HG02763 (cell line): ENCODE results near the gene KERA.
"Not testable (repeated sequence)": the region's sequence is repeated elsewhere in the genome, so short reads cannot be mapped to it uniquely, and the experiment has no call there.

Experiments used
- ATAC-seq: cut with Tn5 transposase; IDR thresholded peaks from one replicate; pipeline ENCODE4 v1.9.1; 2021; ENCODE audit warnings: mild to moderate bottlenecking, moderate library complexity; ENCODE audit not compliant: unreplicated experiment

KERA gene, protein sequence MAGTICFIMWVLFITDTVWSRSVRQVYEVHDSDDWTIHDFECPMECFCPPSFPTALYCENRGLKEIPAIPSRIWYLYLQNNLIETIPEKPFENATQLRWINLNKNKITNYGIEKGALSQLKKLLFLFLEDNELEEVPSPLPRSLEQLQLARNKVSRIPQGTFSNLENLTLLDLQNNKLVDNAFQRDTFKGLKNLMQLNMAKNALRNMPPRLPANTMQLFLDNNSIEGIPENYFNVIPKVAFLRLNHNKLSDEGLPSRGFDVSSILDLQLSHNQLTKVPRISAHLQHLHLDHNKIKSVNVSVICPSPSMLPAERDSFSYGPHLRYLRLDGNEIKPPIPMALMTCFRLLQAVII

DNA sequence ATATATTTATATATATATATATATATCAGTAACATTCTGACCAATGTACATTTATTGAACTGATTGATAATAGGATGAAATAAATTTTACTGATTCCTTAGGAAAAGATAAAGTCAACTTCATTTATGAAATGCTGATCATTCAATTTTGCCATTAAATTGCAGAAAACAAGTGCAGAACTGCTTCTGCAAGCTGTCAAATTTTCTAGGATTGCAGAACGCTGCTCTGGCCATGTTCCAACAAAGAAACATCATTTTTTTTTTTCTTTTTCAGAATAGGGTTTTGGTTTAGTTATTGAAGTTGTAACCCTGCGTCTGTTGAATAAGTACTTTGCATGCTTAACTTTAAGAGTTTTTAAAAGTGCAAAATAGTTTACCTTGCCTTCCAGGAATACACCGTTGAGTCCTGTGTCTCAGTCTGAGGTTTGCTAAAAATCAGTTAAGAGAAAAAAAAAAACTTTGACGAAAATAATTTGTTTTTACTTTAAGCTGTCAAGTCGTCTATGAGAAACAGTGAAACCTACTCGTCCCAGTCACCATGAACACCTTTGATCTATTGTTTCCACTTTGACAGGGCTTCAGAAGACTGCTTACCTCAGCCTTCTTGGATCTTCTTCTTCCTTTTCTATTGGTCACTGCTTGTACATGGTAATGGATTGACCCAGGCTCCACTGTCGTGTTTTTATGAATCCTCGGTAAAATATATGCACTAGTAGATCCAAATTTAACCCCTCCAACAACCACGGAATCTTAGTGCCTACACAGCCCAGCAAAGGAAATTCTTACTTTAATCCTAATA is at the start of gene KERA:
Gene KERA (minus strand): TSS at position 657 of the 798 bp plus-strand sequence. CDS start 1,743 bp downstream, outside the sequence.
- no peak for ATAC-seq

DNA sequence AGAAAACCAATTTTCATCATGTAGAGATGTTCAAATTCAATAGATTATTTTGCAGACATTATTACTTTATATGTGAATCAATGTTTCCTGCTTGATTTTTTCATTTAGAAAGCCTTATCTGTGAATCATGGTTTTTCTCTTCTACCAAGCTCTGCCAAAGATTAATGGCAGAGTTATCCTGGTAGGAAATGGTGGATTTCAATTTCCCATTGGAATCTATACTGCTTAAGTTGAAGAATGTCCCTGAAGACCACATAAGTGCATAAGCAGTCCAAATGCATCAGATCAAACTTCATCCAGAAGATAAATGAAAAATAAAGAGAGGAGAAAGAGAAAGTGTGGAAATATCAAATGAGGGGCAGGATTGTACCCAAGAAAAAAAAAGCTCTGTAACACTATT is 48.5 kb upstream of the KERA start:
- no peak for ATAC-seq

DNA sequence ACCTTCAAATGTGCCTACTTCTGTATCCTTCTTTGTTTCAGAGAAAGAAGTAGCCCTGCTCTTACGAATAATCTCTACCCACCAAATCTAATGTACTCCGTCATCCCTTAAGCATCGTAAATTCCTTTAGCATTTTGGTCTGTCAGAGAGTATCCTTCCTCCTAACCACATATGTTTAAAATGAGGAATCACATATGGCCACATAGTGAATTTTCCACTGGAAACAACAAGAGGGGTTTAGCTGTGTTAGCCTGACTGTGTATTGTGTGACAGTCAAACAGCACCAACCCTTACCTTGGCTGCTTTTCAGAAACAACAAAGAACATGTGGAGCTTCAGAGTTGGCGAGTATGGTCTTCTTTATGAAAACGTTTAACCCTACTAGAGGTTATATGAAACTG is 48.0 kb upstream of the KERA start:
- no peak for ATAC-seq

DNA sequence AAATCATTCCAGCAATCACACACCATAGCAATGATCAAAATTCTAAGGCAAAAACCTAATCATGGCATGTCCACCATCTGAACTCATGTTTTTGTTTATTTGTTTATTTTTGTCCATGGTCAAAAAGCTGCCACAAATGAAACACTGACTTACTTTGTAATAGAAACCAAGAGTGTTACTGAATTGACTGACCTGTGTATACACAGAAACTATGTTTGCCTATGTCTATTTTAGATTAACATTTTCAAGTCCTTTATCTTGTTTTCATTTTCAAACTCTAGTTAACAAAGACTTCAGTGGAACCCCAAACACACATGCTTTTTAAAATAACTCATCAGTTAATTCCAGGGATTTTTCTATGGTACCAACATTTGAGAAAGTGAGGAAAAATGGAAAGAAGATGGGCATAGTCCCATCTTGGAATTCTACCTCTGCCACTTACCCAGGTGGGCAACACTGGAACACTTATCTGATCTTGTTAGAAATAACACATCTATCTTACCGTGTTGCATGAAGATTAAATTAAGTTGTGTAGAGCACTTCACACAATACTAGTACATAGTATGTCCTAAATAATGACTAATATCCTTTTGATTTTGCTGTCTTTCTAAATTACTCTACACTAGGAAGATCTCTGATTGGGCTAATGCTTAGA is 47.1 kb upstream of the KERA start:
- peak; percentile 71 for ATAC-seq

DNA sequence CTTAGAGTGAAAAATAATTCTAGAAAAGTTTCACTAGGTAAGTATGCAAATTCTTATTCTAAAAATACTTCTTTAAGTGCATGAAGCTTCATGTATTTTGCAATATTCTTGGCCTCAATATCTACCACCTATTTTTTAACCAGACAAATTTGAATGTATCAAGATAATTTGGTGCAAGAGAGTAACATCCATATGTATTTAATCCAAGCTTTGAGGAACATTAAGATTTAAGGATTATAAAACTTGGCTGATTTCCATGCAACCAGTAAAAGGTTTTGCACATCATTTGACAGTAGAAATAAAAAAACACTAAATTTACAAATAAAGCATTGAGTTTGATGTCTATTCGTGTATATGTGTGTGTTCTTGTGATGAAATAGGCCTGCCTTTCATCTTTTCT is 45.8 kb upstream of the KERA start:
- no peak for ATAC-seq

DNA sequence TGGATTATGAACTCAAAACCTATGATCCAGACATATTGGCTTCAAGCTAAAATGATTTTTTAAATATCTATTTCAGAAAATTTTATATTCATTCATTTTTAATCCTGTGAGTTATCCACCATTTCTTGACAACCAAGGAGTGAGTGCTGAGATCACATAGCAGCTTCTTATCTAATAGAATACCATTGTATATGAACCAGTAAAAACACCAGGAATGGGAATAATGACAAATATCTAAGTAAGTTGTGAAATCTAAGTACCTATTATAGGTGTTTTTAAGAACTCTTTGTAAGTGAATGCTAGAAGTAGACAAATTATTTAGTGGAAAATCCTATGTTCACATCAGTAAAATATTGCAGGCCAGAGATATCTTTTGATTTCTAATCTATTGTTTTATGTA is 45.3 kb upstream of the KERA start:
- no peak for ATAC-seq

DNA sequence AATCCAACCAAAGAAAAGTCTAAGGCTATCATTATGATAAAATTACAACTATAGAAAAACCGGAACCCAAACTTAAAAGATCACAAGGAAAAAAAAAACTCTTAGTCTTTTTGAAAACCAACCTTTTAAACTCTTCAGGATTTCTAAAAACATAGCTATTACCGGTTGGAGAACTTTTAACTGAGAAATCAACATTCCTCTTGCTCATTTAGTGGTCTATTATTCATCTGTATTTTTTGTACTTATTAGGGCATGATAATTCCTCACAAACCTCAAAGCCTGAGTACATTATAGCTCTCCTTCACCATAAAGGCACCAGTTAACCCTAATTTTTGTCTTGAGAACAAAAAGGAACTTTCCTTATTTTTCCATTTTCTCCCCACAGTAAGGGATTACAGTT is 43.1 kb upstream of the KERA start:
- no peak for ATAC-seq

DNA sequence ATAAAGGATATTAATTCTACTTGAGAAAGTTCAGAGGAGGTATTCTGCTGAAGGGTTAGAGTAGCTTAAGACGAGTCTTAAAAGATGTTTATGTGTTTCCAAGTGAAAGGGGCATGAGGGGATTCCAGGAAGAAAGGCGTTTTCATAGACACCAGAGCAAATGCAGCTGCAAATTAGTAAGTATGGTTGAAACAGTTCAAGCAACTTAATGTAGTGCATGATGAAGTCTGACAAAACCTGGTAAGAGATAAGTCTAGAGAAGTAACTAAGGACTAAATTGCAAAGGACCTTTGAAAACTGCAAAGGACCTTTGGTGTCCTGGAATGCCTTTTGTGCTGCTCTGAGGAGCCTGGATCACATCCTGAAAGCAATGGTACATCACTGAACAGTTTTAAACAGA is 42.0 kb upstream of the KERA start:
- ATAC-seq: no peak

DNA sequence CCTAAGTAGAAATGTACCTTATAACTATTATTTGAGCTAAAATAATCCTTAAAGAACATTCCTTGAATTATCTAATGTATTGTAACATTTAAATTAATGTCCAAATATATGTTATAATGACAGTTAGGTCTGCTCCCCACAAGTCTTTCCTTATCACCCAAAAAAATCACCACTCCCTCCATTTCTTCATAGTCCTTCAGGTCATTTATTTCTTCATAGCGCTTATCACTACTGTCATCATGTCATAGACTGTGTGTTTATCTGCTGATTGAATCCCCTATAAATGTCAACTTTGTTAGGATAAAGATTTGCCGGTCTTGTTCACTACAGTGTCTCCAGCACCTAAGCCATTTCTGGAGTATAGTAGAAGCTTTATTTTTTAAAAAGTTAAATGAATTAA is 41.5 kb upstream of the KERA start:
- ATAC-seq: no peak

DNA sequence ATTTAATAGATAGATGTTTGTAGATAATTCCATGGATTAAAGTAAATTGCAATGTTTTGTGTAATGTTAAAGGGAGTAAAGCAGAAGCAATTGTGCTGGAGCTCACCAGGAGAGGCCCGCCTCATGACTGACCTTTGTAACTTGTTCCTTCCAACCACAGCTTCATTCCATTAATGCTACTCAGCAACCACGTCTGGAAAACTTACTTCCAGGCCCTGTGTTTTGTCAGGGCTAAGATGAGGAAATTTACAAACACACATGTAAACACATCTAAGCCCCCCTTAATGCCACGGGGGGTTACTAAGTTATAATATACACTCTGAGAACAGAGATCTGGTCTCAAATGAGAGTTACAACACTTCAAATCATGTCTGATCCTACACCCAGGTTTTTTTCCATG is 41.1 kb upstream of the KERA start:
- ATAC-seq: no peak

DNA sequence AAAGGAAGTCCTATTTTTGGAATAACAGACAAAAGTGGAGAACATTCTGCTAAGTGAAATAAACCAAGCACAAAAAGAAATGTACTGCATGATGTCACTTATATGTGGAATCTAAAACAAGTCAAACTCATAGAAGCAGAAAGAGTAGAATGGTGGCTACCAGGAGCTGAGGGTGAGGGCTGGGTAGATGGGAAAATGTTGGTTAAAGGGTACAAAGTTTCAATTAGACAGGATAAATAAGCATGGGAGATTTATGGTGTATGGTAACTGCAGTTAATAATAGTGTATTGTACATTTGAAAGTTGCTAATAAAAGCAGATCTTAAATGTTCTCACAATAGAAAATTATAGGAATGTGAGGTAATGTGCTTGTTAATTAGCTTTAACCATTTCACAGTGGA is 40.6 kb upstream of the KERA start:
- ATAC-seq: no peak

DNA sequence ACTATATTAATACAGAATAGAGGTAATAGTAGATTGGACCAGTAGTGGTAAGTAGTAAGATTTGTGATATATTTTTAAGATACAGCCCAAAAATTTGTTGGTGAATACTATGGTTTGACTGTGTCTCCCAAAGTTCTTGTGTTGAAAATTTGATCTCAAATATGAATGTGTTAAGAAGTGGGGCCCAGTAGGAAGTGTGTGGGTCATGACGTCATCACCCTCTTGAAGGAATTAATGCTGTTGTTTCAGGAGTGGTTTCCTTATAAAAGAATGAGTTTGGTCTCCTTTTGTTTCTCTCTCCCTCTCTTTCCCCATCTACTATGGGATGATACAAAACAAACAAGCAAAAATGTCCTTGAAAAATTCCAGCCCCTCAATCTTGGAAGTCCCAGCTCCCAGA is 37.1 kb upstream of the KERA start:
- ATAC-seq: no peak

DNA sequence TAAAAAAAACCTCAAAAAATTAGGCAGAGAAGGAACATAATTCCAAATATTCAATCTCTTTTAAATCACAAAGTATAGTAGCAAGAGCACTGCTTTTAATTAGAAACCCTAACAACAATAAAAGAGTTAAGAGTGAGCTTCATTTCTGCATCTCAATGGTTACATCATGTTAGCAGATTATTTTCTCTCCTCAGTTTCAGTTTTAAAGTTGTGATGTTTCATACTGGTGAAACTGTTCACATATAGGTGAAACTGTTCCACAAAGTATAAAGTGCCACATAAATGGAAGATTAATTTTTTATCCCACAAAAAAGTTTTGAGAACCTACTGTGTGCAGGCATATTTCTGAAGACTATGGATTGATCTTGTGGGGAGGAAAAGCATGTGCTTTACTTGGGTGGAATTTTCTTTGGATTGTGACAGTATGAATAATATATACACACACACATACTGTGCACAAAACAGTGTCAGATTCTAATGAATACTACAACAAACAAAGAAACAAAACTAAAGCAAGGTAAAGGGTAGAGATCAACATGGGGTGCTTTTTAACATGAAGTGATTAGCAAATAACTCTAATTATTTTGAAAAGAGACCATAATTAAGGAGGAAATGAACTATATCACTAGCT is 36.3 kb upstream of the KERA start:
- no peak for ATAC-seq

DNA sequence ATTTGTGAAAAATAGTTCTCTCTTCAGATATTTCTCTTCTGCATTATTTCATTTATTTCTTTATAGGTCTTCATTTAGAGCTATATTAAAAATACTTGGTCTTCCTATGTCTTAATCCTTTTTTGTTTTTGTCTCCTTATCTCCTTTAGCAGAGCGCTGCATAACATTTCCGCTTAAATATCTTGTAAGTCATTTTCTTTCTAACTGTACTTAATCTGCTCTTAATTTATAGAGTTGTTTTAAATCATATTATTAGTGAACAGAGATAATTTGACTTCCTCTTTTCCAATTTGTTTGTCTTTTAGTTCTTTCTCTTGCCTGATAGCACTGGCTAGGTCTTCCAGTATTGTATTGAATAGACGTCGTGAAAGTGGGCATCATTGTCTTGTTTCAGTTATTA is 35.5 kb upstream of the KERA start:
- ATAC-seq: no peak

DNA sequence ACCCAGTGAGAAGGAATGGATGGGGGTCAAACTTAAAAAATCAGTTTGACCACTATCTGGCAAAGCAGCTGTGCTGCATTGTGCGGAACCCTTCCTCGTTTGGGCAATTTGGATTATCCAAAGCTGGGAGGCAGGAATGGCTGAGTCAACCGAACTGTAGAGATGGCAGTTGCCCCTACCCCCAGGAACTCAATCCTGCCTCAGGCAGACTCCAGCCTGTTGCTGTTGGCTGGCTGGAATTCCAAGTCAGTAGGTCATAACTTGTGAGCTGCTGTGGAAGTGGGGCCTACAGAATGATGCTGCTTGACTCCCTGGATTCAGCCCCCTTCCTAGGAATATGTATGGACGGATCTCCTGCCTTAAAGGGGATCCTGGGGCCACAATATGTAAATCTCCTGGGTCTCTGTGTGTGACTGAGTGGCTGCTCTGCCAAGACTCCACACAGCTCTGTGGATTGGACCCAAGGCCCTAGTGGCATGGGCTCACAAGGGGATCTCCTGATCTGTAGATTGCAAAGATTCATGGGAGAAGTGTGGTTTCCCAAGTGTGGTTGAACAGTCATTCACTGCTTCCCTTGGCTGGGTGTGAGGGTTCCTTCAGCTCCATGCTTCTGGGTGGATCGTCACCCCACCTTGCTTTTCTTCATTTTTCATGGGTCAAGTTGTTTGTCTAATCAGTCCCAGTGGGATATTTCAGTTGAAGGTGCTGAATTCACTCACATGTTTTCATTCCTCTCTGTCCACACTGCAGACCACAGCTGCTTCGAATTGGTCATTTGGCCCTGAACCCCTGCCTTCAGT is 34.3 kb upstream of the KERA start:
- no peak for ATAC-seq

DNA sequence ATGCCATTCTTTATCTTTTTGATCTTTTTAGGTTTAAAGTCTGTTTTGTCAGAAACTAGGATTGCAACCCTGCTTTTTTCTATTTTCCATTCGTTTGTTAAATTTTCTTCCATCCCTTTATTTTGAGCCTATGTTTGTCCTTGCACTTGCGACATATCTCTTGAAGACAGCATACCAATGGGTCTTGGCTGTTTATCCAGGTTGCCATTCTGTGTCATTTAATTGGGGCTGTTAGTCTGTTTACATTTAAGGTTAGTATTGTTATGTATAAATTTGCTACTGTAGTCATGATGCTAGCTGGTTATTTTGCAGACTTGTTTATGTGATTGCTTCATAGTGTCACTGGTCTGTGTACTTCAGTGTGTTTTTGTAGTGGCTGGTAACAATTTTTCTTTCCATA is 32.1 kb upstream of the KERA start:
- not testable (repeated sequence) for ATAC-seq

DNA sequence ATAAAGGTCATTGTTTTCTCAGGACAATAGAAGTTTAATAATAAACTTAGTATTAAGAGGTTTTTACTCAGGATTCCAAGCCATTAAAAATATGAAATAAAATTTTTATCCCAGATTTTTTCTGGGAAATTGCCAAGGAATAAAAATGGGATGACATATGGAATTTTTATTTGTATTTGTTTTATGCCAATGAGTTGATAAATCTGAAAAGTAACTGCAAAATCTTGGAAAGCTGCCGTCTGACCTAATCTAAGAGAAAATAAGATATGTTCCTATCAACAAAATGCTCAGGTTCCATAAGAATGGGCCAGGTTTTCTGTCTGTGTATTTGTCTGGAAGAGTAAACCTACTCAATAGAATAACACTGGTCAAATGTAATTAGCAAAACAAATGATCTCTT is 22.2 kb upstream of the KERA start:
- ATAC-seq: no peak

DNA sequence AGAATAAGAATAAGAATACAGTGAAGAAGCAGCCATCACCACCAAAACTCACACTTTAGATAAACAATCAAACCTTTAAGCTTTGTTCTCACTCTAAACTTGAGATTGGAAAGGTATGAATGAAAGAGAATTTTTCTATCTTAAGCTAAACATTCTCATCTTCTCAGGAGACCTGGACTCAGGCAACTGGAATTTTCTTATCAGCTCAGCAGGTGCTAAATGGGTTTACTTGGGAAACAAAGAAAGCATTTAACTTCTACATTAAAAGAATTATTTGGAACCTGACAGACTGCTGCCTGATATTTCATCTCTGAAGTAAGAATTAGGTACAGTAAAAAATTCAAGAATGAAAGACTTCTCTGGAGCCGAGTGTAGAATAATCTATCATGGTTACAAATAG is 20.7 kb upstream of the KERA start:
- ATAC-seq: no peak

DNA sequence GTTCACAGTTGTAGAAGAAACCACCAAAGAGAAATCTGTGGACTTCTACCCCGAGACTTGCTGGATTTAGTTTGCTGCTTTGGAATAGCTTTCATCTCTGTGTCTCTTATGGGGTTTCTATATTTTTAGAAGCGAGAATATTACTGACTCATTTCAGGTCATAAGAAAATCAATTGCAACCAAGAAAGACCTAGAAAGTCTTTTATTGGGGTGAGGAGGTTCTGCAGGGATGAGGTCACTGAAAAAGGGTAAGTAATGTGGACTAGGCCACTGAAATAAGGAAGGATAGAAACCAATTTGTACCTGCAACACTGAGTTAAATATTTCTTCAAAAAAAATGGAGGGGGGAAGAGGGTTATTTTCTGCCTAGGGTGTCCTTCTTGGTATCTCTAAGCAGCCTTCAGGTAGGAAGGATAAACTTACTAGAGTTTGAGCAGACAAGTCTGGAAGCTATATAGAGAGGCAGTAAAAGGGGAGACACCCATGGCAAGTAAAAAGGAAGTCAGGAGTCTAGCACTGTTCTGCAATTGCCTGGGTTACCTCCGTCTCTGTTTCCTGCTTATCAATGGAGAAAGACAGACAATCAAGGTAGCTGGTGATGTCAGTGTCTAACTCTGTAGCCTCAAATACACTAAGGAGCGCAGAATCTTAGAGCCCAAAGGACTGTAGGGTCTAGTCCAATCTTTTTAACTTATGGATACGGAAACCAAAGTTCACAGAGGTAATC is 19.6 kb upstream of the KERA start:
- ATAC-seq: no peak

DNA sequence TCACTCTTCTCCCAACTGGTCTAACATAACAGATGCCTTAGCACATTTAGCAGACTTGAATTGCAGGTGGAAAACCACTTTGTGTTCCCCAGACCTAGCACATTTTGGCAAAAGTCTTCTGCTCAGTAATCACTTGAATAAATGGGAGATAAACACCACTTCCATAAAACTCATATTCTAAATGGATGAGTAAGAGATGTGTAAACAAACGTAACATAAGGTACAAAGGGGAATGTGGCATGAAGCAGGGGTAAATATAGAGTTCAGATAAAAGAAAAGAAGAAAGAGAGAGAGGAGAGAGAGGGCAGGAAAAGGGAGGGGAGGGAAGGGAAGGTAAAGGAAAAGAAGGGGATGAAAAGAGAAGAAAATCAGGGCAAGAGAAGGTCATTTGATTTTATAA is 17.0 kb upstream of the KERA start:
- ATAC-seq: no peak
